Smooth muscle cell (in vitro differentiated cells): Measurements from ENCODE around the gene ALKBH3. TPM values are rescaled to one million over a fixed set of nuclear protein-coding genes. Genes with fewer than 3 reads are reported as not detected.

Source experiments
- DNase-seq: peaks from one replicate; lab custom pipeline; 2025; ENCODE audit not compliant: unreplicated experiment; lab: John Stamatoyannopoulos, UW
- H2AFZ ChIP-seq: fragments of 200-600 bp; sonication (generic); 2 replicates; pipeline ENCODE4 v1.6.0; 2016; ENCODE audit warnings: antibody characterized with exemption, low read depth, mild to moderate bottlenecking
- H3F3A ChIP-seq: fragments of 200-600 bp; sonication (generic); 2 replicates; pipeline ENCODE4 v1.6.0; 2017; ENCODE audit warnings: antibody characterized with exemption, low read depth
- H3K27ac ChIP-seq: fragments of 200-600 bp; sonication (generic); 2 replicates; pipeline ENCODE4 v1.5.1; 2016; ENCODE audit warnings: low read depth, mild to moderate bottlenecking
- H3K27me3 ChIP-seq: fragments of 200-600 bp; sonication (generic); 2 replicates; pipeline ENCODE4 v1.6.1; 2016; ENCODE audit warnings: low read depth, mild to moderate bottlenecking
- H3K36me3 ChIP-seq: fragments of 200-600 bp; sonication (generic); 2 replicates; pipeline ENCODE4 v1.5.1; 2016; ENCODE audit warnings: low read depth
- H3K4me1 ChIP-seq: fragments of 200-600 bp; sonication (generic); 2 replicates; pipeline ENCODE4 v1.5.1; 2016; ENCODE audit warnings: low read depth
- H3K4me2 ChIP-seq: fragments of 200-600 bp; sonication (generic); 2 replicates; pipeline ENCODE4 v1.6.0; 2016; ENCODE audit warnings: mild to moderate bottlenecking
- H3K4me3 ChIP-seq: fragments of 200-600 bp; sonication (generic); 2 replicates; pipeline ENCODE4 v1.5.1; 2016; ENCODE audit warnings: mild to moderate bottlenecking
- H3K79me2 ChIP-seq: fragments of 200-600 bp; sonication (generic); 2 replicates; pipeline ENCODE4 v1.6.0; 2016; ENCODE audit warnings: low read depth, mild to moderate bottlenecking
- H3K9ac ChIP-seq: fragments of 200-600 bp; sonication (generic); 2 replicates; pipeline ENCODE4 v1.6.0; 2016; ENCODE audit warnings: low read depth
- H3K9me3 ChIP-seq: fragments of 200-600 bp; sonication (generic); replicated peaks from 2 replicates; pipeline ENCODE4 v1.5.1; 2016; ENCODE audit warnings: low read depth
- H4K20me1 ChIP-seq: fragments of 200-600 bp; sonication (generic); 2 replicates; pipeline ENCODE4 v1.6.0; 2016; ENCODE audit warnings: low read depth
- WGBS: methylation state at CpG from one replicate; pipeline ENCODE4 v1.1.7; 2016; ENCODE audit warnings: low lambda C conversion rate; 5-methylcytosine and 5-hydroxymethylcytosine counted together
- polyA plus RNA-seq: library from polyadenylated mRNA; unstranded; fragments of >200 nt; fragmentation: Nextera tagmentation; extraction: Ambion mirVana; gene quantifications from 2 replicates; pipeline ENCODE4 v1.2.1, GENCODE V29; 2016
- total RNA-seq: library from RNA; depleted of rRNA; stranded (reverse); fragments of >200 nt; gene quantifications from 2 replicates; pipeline ENCODE4 v1.2.3, GENCODE V29; 2014
- TF ChIP-seq, protein P1 (sequence below): fragments of 200-600 bp; sonication (generic); IDR thresholded peaks from 2 replicates; pipeline ENCODE4 v1.5.1; 2017; ENCODE audit warnings: borderline replicate concordance, mild to moderate bottlenecking, antibody characterized with exemption; ENCODE audit not compliant: insufficient read depth, poor library complexity, severe bottlenecking

Gene ALKBH3
- total and polyA plus RNA-seq, 2 experiments from 2014 or later: 29.9 to 34.3 TPM

DNA sequence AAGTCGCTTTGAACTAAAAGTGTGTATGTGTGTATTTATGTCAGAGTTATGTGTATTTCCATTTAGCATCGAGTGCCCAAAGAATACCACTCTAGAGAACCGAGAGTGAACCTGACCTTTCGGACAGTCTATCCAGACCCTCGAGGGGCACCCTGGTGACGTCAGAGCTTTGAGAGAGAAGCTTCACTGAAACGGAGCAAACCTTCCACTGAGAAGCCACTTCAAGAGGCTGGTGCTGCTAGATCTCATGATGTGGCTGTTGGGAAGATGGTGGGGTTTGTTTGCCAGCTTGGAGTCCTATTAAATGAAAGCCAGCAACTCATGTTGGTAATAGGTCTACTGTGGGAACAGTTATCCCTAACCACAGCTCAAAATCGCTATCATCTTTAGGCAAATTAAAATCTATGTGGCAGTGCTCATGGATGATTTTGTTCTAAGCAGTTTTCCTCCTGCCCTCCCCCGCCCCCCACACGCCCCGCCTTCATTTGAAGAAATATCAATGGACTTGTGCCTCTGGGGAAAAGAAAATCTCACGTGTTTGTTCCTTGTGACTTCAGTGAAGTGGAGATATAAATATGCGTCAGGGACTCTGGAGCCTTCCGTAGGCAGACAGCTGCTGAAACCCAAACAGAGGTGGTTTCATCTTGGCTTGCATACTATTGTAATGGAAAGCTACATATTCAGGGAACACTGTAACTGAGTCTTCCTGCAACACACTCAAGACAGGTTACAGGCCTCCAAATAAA lies 39.4 kb downstream of the ALKBH3 start:
- Histone ChIP-seq H2AFZ (no peak overlapping the region), H3K4me1 (peaks cover 16% of the 10 kb centered on the region), H4K20me1 (no peaks in the 10 kb centered on the region), H3K79me2 (no peaks in the 10 kb centered on the region), H3K9me3 (no peaks in the 10 kb centered on the region), H3F3A (peaks cover 18% of the 10 kb centered on the region), H3K4me3 (no peak overlapping the region), H3K27me3 (no peaks in the 10 kb centered on the region), H3K27ac (peak overlapping the region; percentile 98), H3K36me3 (no peaks in the 10 kb centered on the region), H3K9ac (peak overlapping the region; percentile 71), H3K4me2 (no peak overlapping the region)
- 86% methylated on average over 14 of the region's 14 CpGs for WGBS
- DNase-seq: no peak
- TF ChIP-seq, protein P1, sequence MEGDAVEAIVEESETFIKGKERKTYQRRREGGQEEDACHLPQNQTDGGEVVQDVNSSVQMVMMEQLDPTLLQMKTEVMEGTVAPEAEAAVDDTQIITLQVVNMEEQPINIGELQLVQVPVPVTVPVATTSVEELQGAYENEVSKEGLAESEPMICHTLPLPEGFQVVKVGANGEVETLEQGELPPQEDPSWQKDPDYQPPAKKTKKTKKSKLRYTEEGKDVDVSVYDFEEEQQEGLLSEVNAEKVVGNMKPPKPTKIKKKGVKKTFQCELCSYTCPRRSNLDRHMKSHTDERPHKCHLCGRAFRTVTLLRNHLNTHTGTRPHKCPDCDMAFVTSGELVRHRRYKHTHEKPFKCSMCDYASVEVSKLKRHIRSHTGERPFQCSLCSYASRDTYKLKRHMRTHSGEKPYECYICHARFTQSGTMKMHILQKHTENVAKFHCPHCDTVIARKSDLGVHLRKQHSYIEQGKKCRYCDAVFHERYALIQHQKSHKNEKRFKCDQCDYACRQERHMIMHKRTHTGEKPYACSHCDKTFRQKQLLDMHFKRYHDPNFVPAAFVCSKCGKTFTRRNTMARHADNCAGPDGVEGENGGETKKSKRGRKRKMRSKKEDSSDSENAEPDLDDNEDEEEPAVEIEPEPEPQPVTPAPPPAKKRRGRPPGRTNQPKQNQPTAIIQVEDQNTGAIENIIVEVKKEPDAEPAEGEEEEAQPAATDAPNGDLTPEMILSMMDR: no peak

DNA sequence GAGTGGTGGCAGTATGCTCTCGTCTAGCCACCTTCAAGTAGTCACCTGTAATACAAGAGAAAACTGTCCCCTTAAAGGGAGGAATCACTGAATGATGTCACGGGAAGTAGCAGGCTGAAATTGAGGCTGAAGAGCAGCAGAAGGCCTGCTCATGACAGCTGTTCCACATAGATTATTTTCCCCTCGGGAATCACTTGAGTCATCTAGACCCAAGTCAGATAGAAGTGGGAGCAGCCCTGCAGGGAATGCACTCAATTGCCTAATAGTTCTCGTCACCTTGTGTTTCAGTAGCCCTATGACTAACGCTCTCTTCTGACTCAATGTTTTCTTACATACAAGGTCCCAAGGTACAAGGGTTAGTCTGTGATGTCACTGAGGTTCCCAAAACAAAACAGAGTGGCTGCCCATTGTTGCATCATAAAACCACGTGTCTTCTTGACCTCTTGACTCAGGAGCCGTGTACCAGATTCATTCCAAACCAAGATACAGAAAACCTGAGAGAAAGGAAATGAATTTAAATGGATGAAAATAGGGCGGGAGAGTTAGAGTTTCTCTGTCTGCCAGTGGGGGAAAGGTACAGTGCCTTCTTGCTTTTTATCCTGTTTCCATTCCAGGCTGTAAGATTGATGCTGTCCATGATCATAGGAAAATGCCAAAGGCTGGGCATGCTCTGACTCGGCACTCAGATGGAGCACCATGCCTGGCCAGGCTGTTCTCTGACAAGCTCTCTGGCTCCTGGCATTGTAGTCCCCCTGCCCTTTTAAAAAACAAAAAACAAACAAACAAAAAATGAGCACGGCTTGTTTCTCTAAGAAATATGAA lies 40.2 kb downstream of the ALKBH3 start:
- TF ChIP-seq, protein P1: no peak
- H4K20me1 ChIP-seq: no peaks in the 10 kb centered on the region
- H3K9me3 ChIP-seq: no peaks in the 10 kb centered on the region
- no peaks in the 10 kb centered on the region for H3K36me3 ChIP-seq
- peak overlapping the region; percentile 71 for H3K9ac ChIP-seq
- no peak overlapping the region for H3K4me3 ChIP-seq
- H2AFZ ChIP-seq: no peak overlapping the region
- H3K79me2 ChIP-seq: no peaks in the 10 kb centered on the region
- DNase-seq: no peak
- H3K27me3 ChIP-seq: no peaks in the 10 kb centered on the region
- H3K27ac ChIP-seq: peak overlapping the region; percentile 98
- H3F3A ChIP-seq: peaks cover 18% of the 10 kb centered on the region
- peaks cover 17% of the 10 kb centered on the region for H3K4me1 ChIP-seq
- 48% methylated on average over 10 of the region's 10 CpGs for WGBS
- H3K4me2 ChIP-seq: no peak overlapping the region

DNA sequence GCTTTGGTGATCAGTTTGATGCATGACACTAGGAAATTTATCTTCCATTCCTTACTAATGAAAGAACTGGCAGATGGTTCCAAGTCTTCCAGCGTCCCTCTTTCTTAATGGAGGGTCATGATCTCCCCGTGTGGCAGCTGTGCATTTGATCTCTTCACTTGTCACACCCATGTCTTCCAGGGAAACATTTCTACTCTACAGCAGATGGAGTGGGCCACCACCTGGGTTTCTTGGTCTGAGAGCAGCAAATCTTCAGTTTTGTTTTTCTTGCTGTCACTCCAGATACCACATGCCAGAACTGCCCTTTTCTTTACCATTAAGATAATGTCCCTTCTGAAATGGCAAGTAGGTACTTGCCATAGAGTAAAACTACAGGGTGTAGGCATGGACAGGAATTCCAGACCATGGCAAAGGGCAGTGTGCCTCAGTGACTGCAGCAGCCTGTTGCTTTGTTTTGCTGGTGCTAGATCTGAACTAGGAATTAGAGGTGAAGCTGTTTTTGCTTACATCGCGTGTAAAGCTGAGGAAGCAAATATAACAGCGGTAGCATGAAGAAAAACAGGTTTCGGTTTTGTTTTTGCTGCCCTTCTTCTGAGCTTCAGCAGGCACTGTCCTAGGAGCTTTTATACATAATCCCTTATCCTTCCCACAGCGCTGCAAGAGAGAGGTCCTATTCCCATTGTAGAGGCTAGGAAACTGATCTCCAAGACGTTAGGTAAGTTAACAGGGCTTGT lies 41.1 kb downstream of the ALKBH3 start:
- WGBS: 85% methylated on average over 8 of the region's 8 CpGs
- Histone ChIP-seq H3K27ac (peak overlapping the region; percentile 98), H3K9ac (peak overlapping the region; percentile 58), H3K4me2 (no peak overlapping the region), H3K36me3 (no peaks in the 10 kb centered on the region), H3K4me3 (no peak overlapping the region), H3K27me3 (no peaks in the 10 kb centered on the region), H4K20me1 (no peaks in the 10 kb centered on the region), H3K79me2 (no peaks in the 10 kb centered on the region), H3K4me1 (peaks cover 22% of the 10 kb centered on the region), H3K9me3 (no peaks in the 10 kb centered on the region), H2AFZ (no peak overlapping the region), H3F3A (peaks cover 18% of the 10 kb centered on the region)
- no peak for DNase-seq
- TF ChIP-seq, protein P1: no peak
